Trophoblast cell (in vitro differentiated cells and primary cell): Measurements from ENCODE around the gene MLST8.

Source experiments
- DNase-seq, 2 donors: peaks; one replicate each; pipeline ENCODE4 v3.0.0-alpha.2; 2016
- H2AFZ ChIP-seq: 2 replicates; pipeline ENCODE4 v1.6.1; 2013; ENCODE audit warnings: low read length, moderate library complexity, mild to moderate bottlenecking; ENCODE audit not compliant: insufficient read depth, poor library complexity
- H2AK5ac ChIP-seq: 2 replicates; pipeline ENCODE4 v1.6.1; 2013; ENCODE audit warnings: mild to moderate bottlenecking, low read length
- H2BK120ac ChIP-seq: 2 replicates; pipeline ENCODE4 v1.6.1; 2013; ENCODE audit warnings: low read length, mild to moderate bottlenecking, moderate library complexity; ENCODE audit not compliant: insufficient read depth, poor library complexity
- H2BK12ac ChIP-seq: 2 replicates; pipeline ENCODE4 v1.6.1; 2013; ENCODE audit warnings: mild to moderate bottlenecking, low read length, moderate library complexity
- H2BK5ac ChIP-seq: 2 replicates; pipeline ENCODE4 v1.6.1; 2013; ENCODE audit warnings: low read length, low read depth, moderate library complexity, mild to moderate bottlenecking; ENCODE audit not compliant: poor library complexity
- H3K14ac ChIP-seq: 2 replicates; pipeline ENCODE4 v1.6.1; 2013; ENCODE audit warnings: mild to moderate bottlenecking, low read length
- H3K18ac ChIP-seq: 2 replicates; pipeline ENCODE4 v1.6.1; 2013; ENCODE audit warnings: mild to moderate bottlenecking, low read length
- H3K23ac ChIP-seq: 2 replicates; pipeline ENCODE4 v1.6.1; 2013; ENCODE audit warnings: low read length
- H3K27ac ChIP-seq: 2 replicates; pipeline ENCODE4 v1.5.1; 2013; ENCODE audit warnings: low read depth, mild to moderate bottlenecking, inconsistent platforms, low read length, moderate library complexity
- H3K27me3 ChIP-seq: 2 replicates; pipeline ENCODE4 v1.6.1; 2013; ENCODE audit warnings: inconsistent platforms, mild to moderate bottlenecking, low read length, moderate library complexity; ENCODE audit not compliant: insufficient read depth
- H3K36me3 ChIP-seq, 2 experiments: 1 replicate in 1 of 2; 2 replicates in 1 of 2; pipeline ENCODE4 v1.6.1; 2013; ENCODE audit warnings: low read length in 2 of 2, mild to moderate bottlenecking in 2 of 2, moderate library complexity in 1 of 2; ENCODE audit not compliant: insufficient read depth in 2 of 2, control insufficient read depth in 1 of 2
- H3K4ac ChIP-seq: 2 replicates; pipeline ENCODE4 v1.6.1; 2013; ENCODE audit warnings: low read depth, mild to moderate bottlenecking, low read length, moderate library complexity
- H3K4me1 ChIP-seq, 2 experiments: 1 replicate in 1 of 2; 2 replicates in 1 of 2; pipeline ENCODE4 v1.6.1; 2013; ENCODE audit warnings: low read length in 2 of 2, mild to moderate bottlenecking in 2 of 2, moderate library complexity in 1 of 2; ENCODE audit not compliant: insufficient read depth in 2 of 2, control insufficient read depth in 1 of 2
- H3K4me2 ChIP-seq: 2 replicates; pipeline ENCODE4 v1.6.1; 2013; ENCODE audit warnings: inconsistent platforms, mild to moderate bottlenecking, low read length, moderate library complexity
- H3K4me3 ChIP-seq: 2 replicates; pipeline ENCODE4 v1.5.1; 2013; ENCODE audit warnings: mild to moderate bottlenecking, low read depth, low read length, inconsistent platforms
- H3K79me1 ChIP-seq: one replicate; pipeline ENCODE4 v1.6.1; 2013; ENCODE audit warnings: low read length
- H3K79me2 ChIP-seq: 2 replicates; pipeline ENCODE4 v1.6.1; 2013; ENCODE audit warnings: low read length, mild to moderate bottlenecking; ENCODE audit not compliant: control insufficient read depth, insufficient read depth, poor library complexity
- H3K9ac ChIP-seq: 2 replicates; pipeline ENCODE4 v1.6.1; 2013; ENCODE audit warnings: mild to moderate bottlenecking, low read length
- H3K9me3 ChIP-seq: 2 replicates; pipeline ENCODE4 v1.6.1; 2013; ENCODE audit warnings: low read depth, mild to moderate bottlenecking, control low read depth, inconsistent platforms, low read length; ENCODE audit not compliant: insufficient read depth
- H4K12ac ChIP-seq: 2 replicates; pipeline ENCODE4 v1.6.1; 2013; ENCODE audit warnings: low read depth, mild to moderate bottlenecking, low read length, moderate library complexity
- H4K8ac ChIP-seq: 2 replicates; pipeline ENCODE4 v1.6.1; 2013; ENCODE audit warnings: low read depth, mild to moderate bottlenecking, low read length, moderate library complexity
- H4K91ac ChIP-seq: one replicate; pipeline ENCODE4 v1.6.1; 2013; ENCODE audit warnings: low read depth, mild to moderate bottlenecking, low read length, moderate library complexity
- WGBS: extraction: QIAGEN DNeasy Blood & Tissue Kit; methylation state at CpG from one replicate; pipeline ENCODE4 v1.1.7; 2013; ENCODE audit warnings: missing lambda C conversion rate; ENCODE audit not compliant: insufficient read length, insufficient coverage; ENCODE audit errors: extremely low coverage; 5-methylcytosine and 5-hydroxymethylcytosine counted together

The MLST8 gene

DNA sequence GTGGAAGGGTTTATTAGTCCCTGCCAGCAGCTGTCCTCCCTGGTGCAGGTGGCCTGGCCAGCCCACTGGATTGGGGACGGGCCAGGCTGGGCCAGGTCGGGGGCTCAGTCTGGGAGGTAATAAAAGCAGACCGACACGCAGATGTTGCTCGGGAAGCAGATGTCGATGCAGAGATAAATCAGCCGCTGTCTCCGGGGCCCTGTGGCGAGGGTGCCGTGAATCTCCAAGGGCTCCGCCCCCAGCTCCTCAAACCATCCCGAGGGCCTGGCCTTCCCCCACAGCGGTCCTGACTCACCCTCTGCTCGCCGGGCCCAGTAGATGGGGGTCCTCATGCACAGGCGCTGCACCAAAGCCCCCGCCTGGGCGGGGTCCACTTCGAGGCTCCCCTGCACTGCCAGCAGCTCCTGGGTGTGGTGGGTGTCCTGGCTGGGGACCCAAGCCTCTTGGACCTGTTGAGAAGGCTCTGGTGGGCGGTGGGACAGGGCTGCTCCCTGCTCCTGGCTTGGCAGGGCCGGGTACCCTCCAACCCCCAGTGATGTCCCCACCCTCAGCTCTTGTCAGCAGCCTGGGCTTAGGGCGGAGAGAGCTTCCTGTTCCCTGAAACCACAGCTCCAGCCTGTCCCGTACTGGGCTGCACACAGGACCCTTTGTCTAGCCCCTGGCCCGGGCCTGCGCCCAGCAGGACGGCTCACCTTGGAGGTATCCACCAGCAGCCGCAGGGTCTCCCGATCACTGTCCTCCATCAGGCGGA lies 4.2 kb downstream of the MLST8 start:
- H4K91ac ChIP-seq = no peak overlapping the region
- H2BK5ac ChIP-seq = no peak overlapping the region
- H3K18ac ChIP-seq = no peak overlapping the region
- H3K9ac ChIP-seq = no peak overlapping the region
- peaks cover 35 to 39% of the 10 kb centered on the region in 2 experiments for H3K4me1 ChIP-seq
- no peak overlapping the region for H4K12ac ChIP-seq
- DNase-seq = no peak
- H3K23ac ChIP-seq = no peak overlapping the region
- H3K79me2 ChIP-seq = peaks cover 15% of the 10 kb centered on the region
- H2BK120ac ChIP-seq = no peak overlapping the region
- H3K27ac ChIP-seq = no peak overlapping the region
- no peak overlapping the region for H3K14ac ChIP-seq
- H3K36me3 ChIP-seq = peaks cover 49 to 50% of the 10 kb centered on the region in 2 experiments
- peaks cover 17% of the 10 kb centered on the region for H3K79me1 ChIP-seq
- H3K9me3 ChIP-seq = peaks cover 3% of the 10 kb centered on the region
- WGBS = no CpG with 5 or more reads among the region's 29 CpGs
- no peak overlapping the region for H4K8ac ChIP-seq
- no peak overlapping the region for H3K4me3 ChIP-seq
- no peaks in the 10 kb centered on the region for H3K27me3 ChIP-seq
- H2AFZ ChIP-seq = no peak overlapping the region
- H2BK12ac ChIP-seq = no peak overlapping the region
- no peak overlapping the region for H2AK5ac ChIP-seq
- H3K4ac ChIP-seq = no peak overlapping the region
- H3K4me2 ChIP-seq = no peak overlapping the region

DNA sequence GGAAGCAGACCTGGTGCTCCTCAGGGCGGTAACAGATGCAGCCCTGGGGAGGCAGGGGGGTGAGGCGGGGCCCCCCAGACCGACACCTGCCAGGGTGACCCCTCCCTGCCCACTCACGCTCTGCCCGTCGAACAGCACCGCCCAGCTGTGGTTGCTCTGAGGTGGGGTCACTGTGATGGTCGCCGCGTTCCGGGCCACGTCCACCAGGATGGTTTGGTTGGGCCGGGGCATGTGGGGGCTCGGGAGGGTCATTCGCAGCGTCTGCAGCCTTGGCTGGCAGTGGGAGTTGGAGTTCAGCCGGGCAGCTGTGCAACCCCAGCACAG lies 4.7 kb downstream of the MLST8 start:
- H3K27ac ChIP-seq = no peak overlapping the region
- H3K23ac ChIP-seq = peak overlapping the region; percentile 19
- H3K27me3 ChIP-seq = no peaks in the 10 kb centered on the region
- no peak overlapping the region for H2BK12ac ChIP-seq
- H2BK120ac ChIP-seq = no peak overlapping the region
- no peak overlapping the region for H2AK5ac ChIP-seq
- no peak overlapping the region for H4K91ac ChIP-seq
- no CpG with 5 or more reads among the region's 17 CpGs for WGBS
- H3K14ac ChIP-seq = no peak overlapping the region
- H3K4me1 ChIP-seq = peaks cover 32 to 36% of the 10 kb centered on the region in 2 experiments
- no peak overlapping the region for H3K9ac ChIP-seq
- H3K9me3 ChIP-seq = peaks cover 3% of the 10 kb centered on the region
- no peak for DNase-seq
- H4K12ac ChIP-seq = no peak overlapping the region
- H3K36me3 ChIP-seq = peaks cover 49 to 50% of the 10 kb centered on the region in 2 experiments
- peaks cover 16% of the 10 kb centered on the region for H3K79me2 ChIP-seq
- H3K79me1 ChIP-seq = peaks cover 16% of the 10 kb centered on the region
- H2BK5ac ChIP-seq = no peak overlapping the region
- no peak overlapping the region for H3K4me3 ChIP-seq
- H2AFZ ChIP-seq = no peak overlapping the region
- no peak overlapping the region for H3K4ac ChIP-seq
- no peak overlapping the region for H3K18ac ChIP-seq
- no peak overlapping the region for H4K8ac ChIP-seq
- no peak overlapping the region for H3K4me2 ChIP-seq

DNA sequence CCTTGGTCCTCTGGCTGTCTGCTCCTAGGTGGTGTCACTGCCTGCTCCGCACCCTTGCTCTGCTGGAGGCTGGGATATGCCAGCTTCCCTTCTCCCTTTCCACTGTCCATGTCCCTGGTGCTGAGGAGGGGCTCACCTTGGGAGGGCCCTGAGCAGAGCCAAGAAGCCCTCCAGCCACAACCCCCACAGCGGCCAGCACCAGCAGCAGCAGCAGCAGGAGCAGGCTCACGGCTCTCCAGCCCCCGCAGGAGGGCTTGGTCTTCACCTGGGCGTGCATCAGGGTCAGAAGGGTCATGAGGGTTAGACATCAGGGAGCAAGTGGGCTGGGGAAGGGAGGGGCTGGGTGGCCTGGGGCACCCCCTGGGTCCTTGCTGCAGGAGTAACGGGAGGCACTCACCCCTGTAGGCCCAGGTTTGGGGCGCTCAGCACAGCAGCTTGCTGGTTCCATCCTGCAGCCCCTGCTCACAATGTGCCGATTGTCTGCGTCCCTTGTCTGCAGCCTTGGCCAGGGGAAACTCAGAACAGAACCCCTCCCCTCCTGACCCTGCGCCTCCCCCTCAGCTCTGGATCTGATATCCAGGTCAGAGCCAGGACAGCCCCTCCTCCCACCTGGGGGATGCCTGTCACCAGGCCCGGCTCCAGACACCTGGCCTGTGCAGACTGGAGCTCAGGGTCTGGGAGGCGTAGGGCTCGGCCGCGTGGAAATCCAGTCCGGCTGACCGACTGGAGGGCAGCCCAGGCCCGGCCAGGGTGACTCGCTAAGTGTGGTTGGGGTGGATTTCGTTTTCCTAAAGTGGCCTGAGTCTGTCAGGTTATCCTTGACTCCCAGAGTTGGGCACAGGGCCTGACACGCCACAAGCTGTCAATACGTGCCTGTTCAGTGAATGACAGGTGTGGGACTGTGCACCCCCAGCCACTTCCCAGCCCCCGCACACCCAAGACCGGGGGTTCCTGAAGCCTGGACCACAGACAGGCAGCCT lies 5.4 kb downstream of the MLST8 start, which contains the start of gene BRICD5:
Gene BRICD5 (minus strand): TSS at position 478 of the 980 bp plus-strand sequence. CDS start 30 bp downstream, at position 448.
- Histone ChIP-seq H4K12ac (peak within 1 kb of the TSS; percentile 22), H3K14ac (no peak within 1 kb of the TSS), H3K4me1 (peaks cover 32 to 36% of the 10 kb centered on the region in 2 experiments), H2BK12ac (no peak within 1 kb of the TSS), H2BK5ac (no peak within 1 kb of the TSS), H3K23ac (peak within 1 kb of the TSS; percentile 19), H3K79me2 (peaks cover 14% of the 10 kb centered on the region), H3K27ac (peak within 1 kb of the TSS; percentile 20), H3K27me3 (no peaks in the 10 kb centered on the region), H3K79me1 (peaks cover 14% of the 10 kb centered on the region), H3K9ac (no peak within 1 kb of the TSS), H2AK5ac (no peak within 1 kb of the TSS), H3K36me3 (peaks cover 49 to 50% of the 10 kb centered on the region in 2 experiments), H3K4me3 (no peak within 1 kb of the TSS), H4K91ac (no peak within 1 kb of the TSS), H2AFZ (no peak within 1 kb of the TSS), H3K18ac (no peak within 1 kb of the TSS), H3K4ac (no peak within 1 kb of the TSS), H4K8ac (peak within 1 kb of the TSS; percentile 20), H3K4me2 (peak within 1 kb of the TSS; percentile 6), H2BK120ac (no peak within 1 kb of the TSS), H3K9me3 (peaks cover 3% of the 10 kb centered on the region)
- no peak for DNase-seq
- WGBS = no CpG with 5 or more reads among the region's 24 CpGs

DNA sequence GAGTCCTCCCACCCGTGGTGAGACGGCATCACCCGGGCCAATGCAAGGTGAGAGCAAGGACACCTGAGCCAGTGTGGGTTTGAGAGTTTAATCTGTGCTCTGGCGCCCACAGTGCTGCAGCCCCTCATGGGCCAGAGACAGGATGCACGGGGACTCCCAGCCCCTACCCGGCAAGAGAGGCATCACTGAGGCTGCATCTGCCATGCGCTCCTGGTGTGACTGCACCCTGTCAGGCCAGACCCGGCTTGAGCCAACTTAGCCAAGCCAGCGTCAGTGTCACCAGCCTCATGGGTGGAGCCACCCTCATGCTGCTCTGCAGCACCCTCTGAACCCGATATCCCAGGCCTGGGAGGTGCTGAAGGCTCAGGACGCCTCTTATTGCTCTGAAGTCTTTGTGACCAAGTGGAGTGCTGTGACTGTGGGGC lies 6.7 kb downstream of the MLST8 start:
- Histone ChIP-seq H3K9ac (peak overlapping the region; percentile 2), H3K4ac (peak overlapping the region; percentile 21), H2BK12ac (no peak overlapping the region), H2BK120ac (no peak overlapping the region), H4K8ac (no peak overlapping the region), H3K79me2 (peaks cover 10% of the 10 kb centered on the region), H3K27ac (peak overlapping the region; percentile 2), H2AK5ac (no peak overlapping the region), H3K4me3 (no peak overlapping the region), H3K79me1 (peaks cover 9% of the 10 kb centered on the region), H3K4me1 (peaks cover 26 to 30% of the 10 kb centered on the region in 2 experiments), H4K91ac (no peak overlapping the region), H3K14ac (no peak overlapping the region), H2AFZ (no peak overlapping the region), H3K9me3 (peaks cover 3% of the 10 kb centered on the region), H2BK5ac (no peak overlapping the region), H3K27me3 (no peaks in the 10 kb centered on the region), H3K4me2 (no peak overlapping the region), H4K12ac (peak overlapping the region; percentile 14), H3K23ac (no peak overlapping the region), H3K18ac (peak overlapping the region; percentile 26), H3K36me3 (peaks cover 46 to 47% of the 10 kb centered on the region in 2 experiments)
- DNase-seq = no peak
- WGBS = no CpG with 5 or more reads among the region's 11 CpGs
